DOHH2 (cell line): ENCODE results near the gene PPM1G.

Experiments used
- H3F3A ChIP-seq: fragments of 200-600 bp; sonication (generic), shearing (Covaris generic); 2 replicates; pipeline ENCODE4 v1.6.0; 2016; ENCODE audit warnings: antibody characterized with exemption, mild to moderate bottlenecking; ENCODE audit not compliant: control insufficient read depth, insufficient read depth
- H3K27ac ChIP-seq: fragments of 200-600 bp; sonication (generic); 2 replicates; pipeline ENCODE4 v1.5.1; 2014; ENCODE audit warnings: low read depth, mild to moderate bottlenecking, low read length, moderate library complexity
- H3K27me3 ChIP-seq: fragments of 200-600 bp; sonication (generic); 2 replicates; pipeline ENCODE4 v1.6.1; 2014; ENCODE audit warnings: mild to moderate bottlenecking, low read length, mixed read lengths; ENCODE audit not compliant: control insufficient read depth
- H3K36me3 ChIP-seq: fragments of 200-600 bp; sonication (generic); 2 replicates; pipeline ENCODE4 v1.6.1; 2014; ENCODE audit warnings: mild to moderate bottlenecking, low read length, moderate library complexity, mixed read lengths; ENCODE audit not compliant: control insufficient read depth
- H3K4me1 ChIP-seq: fragments of 200-600 bp; sonication (generic); 2 replicates; pipeline ENCODE4 v1.6.1; 2014; ENCODE audit warnings: mild to moderate bottlenecking, low read length, mixed read lengths; ENCODE audit not compliant: control insufficient read depth
- H3K4me2 ChIP-seq: fragments of 200-600 bp; sonication (generic); 2 replicates; pipeline ENCODE4 v1.6.0; 2014; ENCODE audit warnings: mild to moderate bottlenecking, low read length, moderate library complexity
- H3K4me3 ChIP-seq: fragments of 200-600 bp; sonication (generic); 2 replicates; pipeline ENCODE4 v1.5.1; 2014; ENCODE audit warnings: mild to moderate bottlenecking, low read length, mixed read lengths
- H3K79me2 ChIP-seq: fragments of 200-600 bp; sonication (generic); 2 replicates; pipeline ENCODE4 v1.6.1; 2014; ENCODE audit warnings: mild to moderate bottlenecking, low read length, mixed read lengths; ENCODE audit not compliant: control insufficient read depth
- H3K9me2 ChIP-seq: fragments of 200-600 bp; sonication (generic); replicated peaks from 2 replicates; pipeline ENCODE4 v1.6.1; 2014; ENCODE audit warnings: mild to moderate bottlenecking, low read length, mixed read lengths; ENCODE audit not compliant: control insufficient read depth
- H3K9me3 ChIP-seq: fragments of 200-600 bp; sonication (generic); 2 replicates; pipeline ENCODE4 v1.6.1; 2014; ENCODE audit warnings: antibody characterized with exemption, low read length, mixed read lengths; ENCODE audit not compliant: control insufficient read depth, insufficient read depth
- H4K20me1 ChIP-seq: fragments of 200-600 bp; sonication (generic); 2 replicates; pipeline ENCODE4 v1.6.0; 2014; ENCODE audit warnings: low read depth, mild to moderate bottlenecking, antibody characterized with exemption, low read length, moderate library complexity; ENCODE audit not compliant: control insufficient read depth, insufficient read depth
- EZH2phosphoT487 ChIP-seq: fragments of 200-600 bp; sonication (generic); IDR thresholded peaks from 2 replicates; pipeline ENCODE4 v1.6.1; 2017; ENCODE audit warnings: borderline replicate concordance, mild to moderate bottlenecking, antibody characterized with exemption, low read length, moderate library complexity, mixed read lengths
- TF ChIP-seq, protein P1 (sequence below): fragments of 200-600 bp; sonication (generic); IDR thresholded peaks from one replicate; pipeline ENCODE4 v1.5.1; 2014; ENCODE audit warnings: antibody characterized with exemption, mild to moderate bottlenecking, low read depth, low read length; ENCODE audit not compliant: poor library complexity, severe bottlenecking

The PPM1G gene

DNA sequence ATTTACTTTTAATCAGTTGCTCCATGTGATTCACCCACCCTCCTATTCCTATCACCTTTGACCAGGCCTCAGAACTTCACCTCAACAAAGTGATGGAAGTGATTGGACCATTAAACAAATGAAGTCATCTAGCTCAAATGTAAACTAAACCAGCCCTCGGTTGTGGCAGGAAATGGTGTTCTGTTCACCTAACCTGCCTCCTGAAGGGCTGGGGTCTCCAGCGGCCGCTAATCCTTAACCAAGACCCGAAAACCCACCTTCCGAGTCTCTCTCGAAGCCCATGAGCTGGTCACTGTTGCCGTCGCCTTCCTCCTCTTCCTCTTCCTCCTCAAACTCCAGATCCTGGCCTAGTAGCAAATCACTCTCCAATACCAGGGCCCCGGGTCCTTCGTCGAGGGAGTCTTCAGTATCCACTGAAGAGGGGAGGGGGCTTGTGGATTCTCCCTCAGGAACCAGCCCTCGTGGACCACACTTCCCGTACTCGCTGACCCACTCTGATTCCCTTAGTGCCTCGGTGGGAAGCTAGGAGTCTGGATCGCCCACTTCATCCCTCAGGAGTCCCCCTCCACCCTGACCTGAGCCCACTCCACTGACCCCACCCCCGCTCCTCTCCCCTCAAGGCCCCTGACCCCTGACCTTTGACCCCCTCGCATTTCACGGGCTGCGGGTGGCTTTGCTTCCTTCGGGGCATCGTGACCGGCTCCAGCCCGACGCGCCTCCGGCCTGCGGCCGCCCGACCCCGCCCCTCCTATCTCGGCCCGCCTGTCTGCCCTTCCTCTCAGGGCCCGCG lies 29.4 kb downstream of the PPM1G start:
- H3K9me3 ChIP-seq, result no peaks in the 10 kb centered on the region
- H3K79me2 ChIP-seq, result peaks cover 9% of the 10 kb centered on the region
- H3K36me3 ChIP-seq, result peaks cover 86% of the 10 kb centered on the region
- no peaks in the 10 kb centered on the region for H4K20me1 ChIP-seq
- peaks cover 23% of the 10 kb centered on the region for H3K4me1 ChIP-seq
- peak overlapping the region; percentile 51 for H3K27ac ChIP-seq
- no peaks in the 10 kb centered on the region for H3K27me3 ChIP-seq
- peak overlapping the region; percentile 86 for H3K4me2 ChIP-seq
- H3K9me2 ChIP-seq, result no peaks in the 10 kb centered on the region
- peak overlapping the region; percentile 81 for H3K4me3 ChIP-seq
- TF ChIP-seq EZH2phosphoT487, result no peak
- TF ChIP-seq, protein P1, sequence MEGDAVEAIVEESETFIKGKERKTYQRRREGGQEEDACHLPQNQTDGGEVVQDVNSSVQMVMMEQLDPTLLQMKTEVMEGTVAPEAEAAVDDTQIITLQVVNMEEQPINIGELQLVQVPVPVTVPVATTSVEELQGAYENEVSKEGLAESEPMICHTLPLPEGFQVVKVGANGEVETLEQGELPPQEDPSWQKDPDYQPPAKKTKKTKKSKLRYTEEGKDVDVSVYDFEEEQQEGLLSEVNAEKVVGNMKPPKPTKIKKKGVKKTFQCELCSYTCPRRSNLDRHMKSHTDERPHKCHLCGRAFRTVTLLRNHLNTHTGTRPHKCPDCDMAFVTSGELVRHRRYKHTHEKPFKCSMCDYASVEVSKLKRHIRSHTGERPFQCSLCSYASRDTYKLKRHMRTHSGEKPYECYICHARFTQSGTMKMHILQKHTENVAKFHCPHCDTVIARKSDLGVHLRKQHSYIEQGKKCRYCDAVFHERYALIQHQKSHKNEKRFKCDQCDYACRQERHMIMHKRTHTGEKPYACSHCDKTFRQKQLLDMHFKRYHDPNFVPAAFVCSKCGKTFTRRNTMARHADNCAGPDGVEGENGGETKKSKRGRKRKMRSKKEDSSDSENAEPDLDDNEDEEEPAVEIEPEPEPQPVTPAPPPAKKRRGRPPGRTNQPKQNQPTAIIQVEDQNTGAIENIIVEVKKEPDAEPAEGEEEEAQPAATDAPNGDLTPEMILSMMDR, result no peak
- peaks cover 28% of the 10 kb centered on the region for H3F3A ChIP-seq

DNA sequence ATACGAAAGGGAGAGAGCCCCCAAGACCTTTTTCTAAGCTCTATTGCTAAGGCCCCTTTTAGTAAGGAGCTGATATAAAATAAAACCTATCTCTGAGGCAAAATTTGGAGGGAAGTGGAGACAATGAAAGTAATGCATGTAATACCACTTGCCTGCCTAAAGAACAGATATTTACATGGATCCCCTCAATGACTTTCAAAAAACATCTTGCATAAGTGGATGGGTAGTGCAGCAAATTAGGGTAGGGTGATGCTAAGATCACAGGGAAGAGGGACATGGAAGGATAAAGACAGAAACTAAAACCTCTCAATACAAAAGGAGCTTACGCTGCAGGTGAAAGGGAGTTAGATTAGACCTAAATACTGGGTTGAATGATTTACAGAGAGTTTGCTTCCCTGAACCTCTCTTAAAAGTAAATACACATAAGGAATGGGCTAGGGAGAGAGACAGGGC lies 30.0 kb downstream of the PPM1G start:
- H3K79me2 ChIP-seq, result peaks cover 9% of the 10 kb centered on the region
- no peaks in the 10 kb centered on the region for H3K9me3 ChIP-seq
- peak overlapping the region; percentile 51 for H3K27ac ChIP-seq
- no peaks in the 10 kb centered on the region for H4K20me1 ChIP-seq
- H3K4me1 ChIP-seq, result peaks cover 23% of the 10 kb centered on the region
- peaks cover 86% of the 10 kb centered on the region for H3K36me3 ChIP-seq
- H3K4me2 ChIP-seq, result peak overlapping the region; percentile 86
- no peak for TF ChIP-seq EZH2phosphoT487
- TF ChIP-seq, protein P1, result no peak
- H3K27me3 ChIP-seq, result no peaks in the 10 kb centered on the region
- H3F3A ChIP-seq, result peaks cover 28% of the 10 kb centered on the region
- H3K9me2 ChIP-seq, result no peaks in the 10 kb centered on the region
- peak overlapping the region; percentile 81 for H3K4me3 ChIP-seq

DNA sequence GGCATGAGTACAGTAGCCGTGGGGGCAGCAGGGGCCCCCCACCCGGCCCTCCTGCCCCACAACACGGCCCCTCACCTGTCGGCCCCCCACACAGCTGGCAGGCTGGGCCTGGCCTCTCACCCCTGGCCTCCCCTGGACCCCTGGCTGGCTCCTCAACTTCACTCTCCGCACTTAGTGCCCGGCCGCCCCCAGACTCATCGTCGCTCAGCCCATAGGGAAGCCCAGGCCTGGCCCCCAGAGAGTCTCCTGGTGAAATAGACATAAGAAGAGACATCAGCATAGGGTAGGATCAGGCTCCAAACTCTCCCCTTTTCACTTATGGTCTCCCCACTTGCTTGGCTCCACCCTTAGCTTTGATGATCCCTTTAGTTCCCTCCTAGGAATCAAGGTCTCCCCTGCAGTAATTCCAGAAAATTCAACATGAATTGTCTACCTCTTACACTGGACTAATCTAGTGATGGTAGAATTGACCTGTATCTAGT lies 30.5 kb downstream of the PPM1G start:
- Histone ChIP-seq H3K4me2 (peak overlapping the region; percentile 86), H3K9me3 (no peaks in the 10 kb centered on the region), H3K9me2 (no peaks in the 10 kb centered on the region), H3F3A (peaks cover 28% of the 10 kb centered on the region), H3K27me3 (no peaks in the 10 kb centered on the region), H3K27ac (peak overlapping the region; percentile 51), H3K4me3 (peak overlapping the region; percentile 81), H3K4me1 (peaks cover 23% of the 10 kb centered on the region), H3K79me2 (peaks cover 10% of the 10 kb centered on the region), H3K36me3 (peaks cover 86% of the 10 kb centered on the region), H4K20me1 (no peaks in the 10 kb centered on the region)
- no peak for TF ChIP-seq EZH2phosphoT487

DNA sequence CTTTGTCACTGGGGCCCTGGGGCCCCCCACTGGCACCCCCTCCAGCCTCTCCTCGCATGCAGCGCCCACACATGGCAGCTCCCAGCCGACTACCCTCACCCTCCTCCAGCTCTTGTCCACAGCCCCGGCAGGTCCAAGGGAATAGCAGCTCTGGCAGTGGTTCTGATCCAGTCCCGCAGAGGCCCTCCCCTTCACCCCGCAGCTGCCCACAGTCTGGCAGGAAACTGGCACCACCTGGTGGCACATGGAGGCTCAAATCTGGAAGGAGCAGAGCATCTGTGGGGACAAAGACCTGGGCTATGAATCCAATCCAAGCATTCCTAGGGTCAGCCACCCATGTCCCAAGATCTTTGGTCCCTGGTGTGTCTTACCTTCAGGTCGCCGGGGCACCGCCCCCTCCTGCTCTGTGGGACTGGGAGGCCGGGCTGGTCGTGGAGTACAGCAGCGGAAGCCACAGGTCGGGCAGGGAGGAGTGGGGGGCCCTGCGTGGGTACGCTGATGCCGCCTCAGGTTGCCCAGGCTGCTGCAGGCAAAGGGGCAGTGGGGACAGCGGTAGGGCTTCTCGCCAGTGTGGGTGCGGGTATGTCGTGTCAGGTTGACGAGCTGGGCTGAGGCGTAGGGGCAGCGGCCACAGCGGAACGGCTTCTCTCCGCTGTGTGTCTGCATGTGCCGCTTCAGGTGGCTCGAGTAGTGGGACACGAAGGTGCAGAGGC lies 31.1 kb downstream of the PPM1G start:
- peaks cover 23% of the 10 kb centered on the region for H3K4me1 ChIP-seq
- peaks cover 16% of the 10 kb centered on the region for H3K79me2 ChIP-seq
- H3K4me2 ChIP-seq, result no peak overlapping the region
- H3K27me3 ChIP-seq, result no peaks in the 10 kb centered on the region
- TF ChIP-seq, protein P1, result peak; percentile 33
- no peak for TF ChIP-seq EZH2phosphoT487
- no peaks in the 10 kb centered on the region for H4K20me1 ChIP-seq
- H3K9me3 ChIP-seq, result no peaks in the 10 kb centered on the region
- H3K27ac ChIP-seq, result no peak overlapping the region
- no peak overlapping the region for H3K4me3 ChIP-seq
- H3F3A ChIP-seq, result peaks cover 26% of the 10 kb centered on the region
- no peaks in the 10 kb centered on the region for H3K9me2 ChIP-seq
- peaks cover 86% of the 10 kb centered on the region for H3K36me3 ChIP-seq
